Measurements from ENCODE around the gene GAPDHS. TPM values are rescaled to one million over a fixed set of nuclear protein-coding genes. Genes with fewer than 3 reads are reported as not detected.

GAPDHS gene
- total RNA-seq, 1 experiment from 2014 or later = not detected

GRCh38 chr19:35495107-35496064, 37.9 kb upstream of the GAPDHS start:
- intact Hi-C loops (cut with micrococcal nuclease; ENCODE audit: unreplicated experiment) = loop anchor here (10.0 kb wide), 1 partner anchor 141 kb away; the partner anchor contains the start of gene FFAR3
- Histone ChIP-seq H3K4me1 (ENCODE audit: control insufficient read depth, insufficient read depth, low read length) (no peaks in the 10 kb centered on the region), H3K36me3 (ENCODE audit: control insufficient read depth, insufficient read depth, low read length) (no peaks in the 10 kb centered on the region), H3K4me3 (ENCODE audit: low read depth in 2 of 2, low read length in 2 of 2) (peak overlapping the region in 1 of 2 experiments; percentile 30; a peak in 2 of 4 replicates), H3K27me3 (ENCODE audit: control insufficient read depth, insufficient read depth, low read length) (peaks cover 12% of the 10 kb centered on the region), H3K9me3 (ENCODE audit: control insufficient read depth, insufficient read depth, low read depth, low read length) (no peaks in the 10 kb centered on the region), H3K27ac (ENCODE audit: low read length) (no peak overlapping the region)
- POLR2A ChIA-PET = interaction anchor here (0.6 kb wide), 1 partner anchor 97 kb away, joined by 9 read pairs; no protein-coding TSS in a partner anchor
- TF ChIP-seq REST (IDR thresholded peaks at IDR 0.05; ENCODE audit: insufficient read depth in 1 of 2, low read depth in 2 of 2, low read length in 1 of 2) = peak in 1 of 2 experiments; percentile 14; a peak in 1 of 4 replicates
- peak; percentile 98 for TF ChIP-seq CTCF (IDR thresholded peaks at IDR 0.05)
- TF ChIP-seq SIN3A (IDR thresholded peaks at IDR 0.05; ENCODE audit: borderline replicate concordance, insufficient read depth, low read depth, low read length) = no peak
- TF ChIP-seq POLR2AphosphoS5 (IDR thresholded peaks at IDR 0.05; ENCODE audit: low read depth, low read length) = no peak
- DNase-seq (ENCODE audit: low read depth, low spot score) (peak; percentile 33), ATAC-seq (peak; percentile 95)
- BruUV-seq (replicated peaks) = no TSS peak
- in situ Hi-C loops (cut with HindIII; ENCODE audit: low pct_unique_long_range_greater_than_20kb, low sequenced_read_pairs) = no loop called here
- CTCF ChIA-PET = interaction anchor here (0.5 to 1.7 kb wide), 14 partner anchors 9 to 1372 kb away, joined by 3 to 17 read pairs (median 3); no protein-coding TSS in a partner anchor

DNA sequence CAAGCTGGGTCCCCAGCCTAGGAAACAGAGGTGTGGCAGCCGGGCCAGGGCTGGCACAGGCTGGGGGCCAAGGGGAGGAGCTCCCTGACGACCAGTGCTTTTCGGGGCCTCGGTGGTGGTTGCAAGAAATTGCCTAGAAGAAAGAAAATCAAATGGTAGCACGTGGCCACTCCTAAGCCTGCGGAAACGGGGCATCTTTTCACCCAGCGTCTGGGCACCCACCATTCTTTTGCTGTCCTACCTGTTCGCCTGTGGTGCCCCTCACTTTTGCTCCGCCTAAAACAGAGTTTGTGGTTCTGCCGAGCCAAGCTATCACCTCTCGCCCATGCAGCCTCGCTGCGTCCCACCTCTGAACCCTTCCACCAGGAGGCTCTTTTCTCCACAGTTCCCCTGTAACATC, 35.9 kb upstream of the GAPDHS start:
- POLR2A ChIA-PET = interaction anchor here (0.6 kb wide), 1 partner anchor 18 kb away, joined by 3 read pairs; no protein-coding TSS in a partner anchor
- BruUV-seq (replicated peaks) = no TSS peak
- no peak overlapping the region for H3K4me3 ChIP-seq (ENCODE audit: low read depth in 2 of 2, low read length in 2 of 2)
- intact Hi-C loops (cut with micrococcal nuclease; ENCODE audit: unreplicated experiment) = loop anchor here (10.0 kb wide), 1 partner anchor 143 kb away; the partner anchor contains the start of gene FFAR3
- no peak for ATAC-seq
- in situ Hi-C loops (cut with HindIII; ENCODE audit: low pct_unique_long_range_greater_than_20kb, low sequenced_read_pairs) = no loop called here
- no peaks in the 10 kb centered on the region for H3K36me3 ChIP-seq (ENCODE audit: control insufficient read depth, insufficient read depth, low read length)
- H3K27me3 ChIP-seq (ENCODE audit: control insufficient read depth, insufficient read depth, low read length) = peaks cover 5% of the 10 kb centered on the region
- no peaks in the 10 kb centered on the region for H3K4me1 ChIP-seq (ENCODE audit: control insufficient read depth, insufficient read depth, low read length)
- DNase-seq (ENCODE audit: low read depth, low spot score) = no peak
- CTCF ChIA-PET = interaction anchor here (1.4 kb wide), 1 partner anchor 144 kb away, joined by 4 read pairs; no protein-coding TSS in a partner anchor
- TF ChIP-seq TCF7L2 (IDR thresholded peaks at IDR 0.05; ENCODE audit: low read depth, low read length) (no peak), CTCF (IDR thresholded peaks at IDR 0.05) (no peak), REST (IDR thresholded peaks at IDR 0.05; ENCODE audit: insufficient read depth in 1 of 2, low read depth in 2 of 2, low read length in 1 of 2) (no peak), POLR2AphosphoS5 (IDR thresholded peaks at IDR 0.05; ENCODE audit: low read depth, low read length) (no peak), SIN3A (IDR thresholded peaks at IDR 0.05; ENCODE audit: borderline replicate concordance, insufficient read depth, low read depth, low read length) (no peak)
- no peaks in the 10 kb centered on the region for H3K9me3 ChIP-seq (ENCODE audit: control insufficient read depth, insufficient read depth, low read depth, low read length)
- H3K27ac ChIP-seq (ENCODE audit: low read length) = no peak overlapping the region

Measured in Panc1 (cell line).